Naive thymus-derived CD4-positive, alpha-beta T cell (primary cell): Measurements from ENCODE around the gene FHIT. TPM values are rescaled to one million over a fixed set of nuclear protein-coding genes. Genes with fewer than 3 reads are reported as not detected.

ENCODE experiments used
- ATAC-seq: fragments of 150-1000 bp; cut with Tn5 transposase; 2 replicates; pipeline ENCODE4 v1.10.0; 2021; ENCODE audit warnings: mild to moderate bottlenecking, moderate library complexity
- CTCF ChIA-PET: fragments of 350-600 bp; sonication (Branson Sonifier 250); formaldehyde crosslinking; loops from one replicate; lab custom pipeline; 2021; ENCODE audit warnings: antibody characterized with exemption; lab: Charles Lee
- POLR2A ChIA-PET: fragments of 350-600 bp; sonication (Branson Sonifier 250); formaldehyde crosslinking; loops from one replicate; lab custom pipeline; 2021; ENCODE audit warnings: antibody characterized with exemption, inconsistent platforms; lab: Charles Lee
- DNase-seq, 9 donors: peaks; one replicate each; pipeline versions ENCODE4 v3.0.0 to v3.0.0-alpha.2; 2020 to 2022; ENCODE audit warnings: mixed read lengths in 1 of 9
- H3K27ac ChIP-seq: one replicate; pipeline ENCODE4 v1.7.0; 2013; ENCODE audit warnings: mild to moderate bottlenecking, low read depth, low read length, moderate library complexity
- H3K27me3 ChIP-seq, 2 donors: one replicate each; pipeline ENCODE4 v1.7.0; 2013; ENCODE audit warnings: low read length in 2 of 2, mild to moderate bottlenecking in 2 of 2, moderate library complexity in 2 of 2; ENCODE audit not compliant: control insufficient read depth in 2 of 2, insufficient read depth in 2 of 2
- H3K36me3 ChIP-seq, 3 experiments: 1 replicate in 2 of 3; 2 replicates in 1 of 3; pipeline ENCODE4 v1.7.0; 2013; ENCODE audit warnings: low read length in 3 of 3, mild to moderate bottlenecking in 3 of 3, moderate library complexity in 1 of 3; ENCODE audit not compliant: insufficient read depth in 3 of 3, control insufficient read depth in 2 of 3
- H3K4me1 ChIP-seq, 2 donors: one replicate each; pipeline ENCODE4 v1.7.0; 2013; ENCODE audit warnings: low read length in 2 of 2, mild to moderate bottlenecking in 2 of 2, moderate library complexity in 1 of 2; ENCODE audit not compliant: control insufficient read depth in 2 of 2, insufficient read depth in 2 of 2
- H3K4me3 ChIP-seq: 2 replicates; pipeline ENCODE4 v1.7.0; 2013; ENCODE audit warnings: mild to moderate bottlenecking, low read length
- H3K9me3 ChIP-seq, 3 experiments: 1 replicate in 2 of 3; 2 replicates in 1 of 3; pipeline ENCODE4 v1.7.0; 2013; ENCODE audit warnings: low read length in 3 of 3; ENCODE audit not compliant: control insufficient read depth in 2 of 3
- H3K27ac Mint-ChIP-seq, 9 donors: one replicate each; pipeline ENCODE4 v1.8.0; 2020 to 2022; ENCODE audit warnings: mixed read lengths in 9 of 9, mild to moderate bottlenecking in 8 of 9, moderate library complexity in 5 of 9, inconsistent platforms in 2 of 9
- H3K27me3 Mint-ChIP-seq, 5 donors: one replicate each; pipeline ENCODE4 v1.8.0; 2021 to 2022; ENCODE audit warnings: mixed read lengths in 5 of 5, mild to moderate bottlenecking in 1 of 5
- H3K36me3 Mint-ChIP-seq, 5 donors: one replicate each; pipeline ENCODE4 v1.8.0; 2020 to 2022; ENCODE audit warnings: mixed read lengths in 5 of 5, mild to moderate bottlenecking in 3 of 5, inconsistent platforms in 1 of 5
- H3K4me1 Mint-ChIP-seq, 7 donors: one replicate each; pipeline ENCODE4 v1.8.0; 2020 to 2022; ENCODE audit warnings: mixed read lengths in 7 of 7, mild to moderate bottlenecking in 3 of 7, inconsistent platforms in 1 of 7
- H3K4me3 Mint-ChIP-seq, 10 donors: one replicate each; pipeline ENCODE4 v1.8.0; 2020 to 2022; ENCODE audit warnings: mild to moderate bottlenecking in 10 of 10, mixed read lengths in 10 of 10, moderate library complexity in 6 of 10, inconsistent platforms in 2 of 10
- H3K9me3 Mint-ChIP-seq, 11 donors: one replicate each; pipeline ENCODE4 v1.8.0; 2020 to 2022; ENCODE audit warnings: mixed read lengths in 11 of 11, mild to moderate bottlenecking in 4 of 11, inconsistent platforms in 1 of 11, moderate library complexity in 1 of 11
- intact Hi-C, 2 donors: fragments of 100-400 bp; cut with micrococcal nuclease; formaldehyde crosslinking; loops; one replicate each; pipeline ENCODE4 v1.15.1; 2023
- polyA plus RNA-seq, 2 donors: library from polyadenylated mRNA; unstranded; fragments of 300-500 nt; fragmentation: Illumina TruSeq; gene quantifications; one replicate each; pipeline ENCODE4 v1.2.3, GENCODE V29; 2021
- total RNA-seq, 6 experiments: library from RNA in 5 of 6; stranded (reverse) in 5 of 6; gene quantifications; 1 replicate in 5 of 6; 2 replicates in 1 of 6; pipeline ENCODE4 v1.2.3 and lab custom pipeline; 2021 to 2026

The FHIT gene
- total and polyA plus RNA-seq, 7 experiments from 2014 or later = 51.2 to 230 (median 152) TPM

GRCh38 chr3:59762941-59763340, 1488.3 kb downstream of the FHIT start:
- Mint-ChIP-seq H3K27ac (peak overlapping the region in 4 of 9 donors; percentile 1 to 20 (median 6)), H3K9me3 (peaks cover 0 to 2% (median 0%) of the 10 kb centered on the region in 11 donors)
- no peak overlapping the region for H3K27ac ChIP-seq

GRCh38 chr3:59759298-59760031, 1491.8 kb downstream of the FHIT start:
- ATAC-seq = no peak
- Histone ChIP-seq H3K27me3 (no peaks in the 10 kb centered on the region), H3K4me1 (peaks cover 0 to 72% of the 10 kb centered on the region in 2 donors), H3K36me3 (no peaks in the 10 kb centered on the region), H3K4me3 (no peak overlapping the region), H3K27ac (no peak overlapping the region), H3K9me3 (no peaks in the 10 kb centered on the region)
- Mint-ChIP-seq H3K4me3 (peak overlapping the region in 6 of 10 donors; percentile 5 to 69 (median 18)), H3K9me3 (peaks cover 0 to 2% (median 0%) of the 10 kb centered on the region in 11 donors), H3K4me1 (peaks cover 39 to 100% (median 98%) of the 10 kb centered on the region in 7 donors), H3K36me3 (peaks cover 0 to 16% (median 6%) of the 10 kb centered on the region in 5 donors), H3K27me3 (no peaks in the 10 kb centered on the region), H3K27ac (peak overlapping the region in 7 of 9 donors; percentile 0 to 68 (median 16))
- ChIA-PET CTCF (no interaction called here), POLR2A (interaction anchor here (1.3 kb wide), 1 partner anchor 13 kb away, joined by 3 read pairs; no protein-coding TSS in a partner anchor)
- intact Hi-C loops = no loop called here
- DNase-seq = no peak

More at GRCh38 chr3:59762941-59763340, 1488.3 kb downstream of the FHIT start:
- H3K36me3 Mint-ChIP-seq = peaks cover 0 to 27% (median 20%) of the 10 kb centered on the region in 5 donors
- intact Hi-C loops = no loop called here
- POLR2A ChIA-PET = no interaction called here
- peaks cover 30 to 98% (median 87%) of the 10 kb centered on the region in 7 donors for H3K4me1 Mint-ChIP-seq
- Histone ChIP-seq H3K9me3 (no peaks in the 10 kb centered on the region), H3K4me3 (no peak overlapping the region), H3K36me3 (no peaks in the 10 kb centered on the region), H3K27me3 (no peaks in the 10 kb centered on the region), H3K4me1 (peaks cover 0 to 43% of the 10 kb centered on the region in 2 donors)
- DNase-seq (no peak), ATAC-seq (no peak)
- H3K4me3 Mint-ChIP-seq = peak overlapping the region in 2 of 10 donors; percentile 13 to 49
- H3K27me3 Mint-ChIP-seq = no peaks in the 10 kb centered on the region
- CTCF ChIA-PET = interaction anchor here (1.0 kb wide), 1 partner anchor 15 kb away, joined by 4 read pairs; no protein-coding TSS in a partner anchor

- peaks cover 0 to 20% (median 4%) of the 10 kb centered on the region in 5 donors for H3K36me3 Mint-ChIP-seq
- peaks cover 0 to 80% of the 10 kb centered on the region in 2 donors for H3K4me1 ChIP-seq
- DNase-seq = no peak
- peak overlapping the region in 3 of 9 donors; percentile 0 to 68 (median 65) for H3K27ac Mint-ChIP-seq
- H3K4me3 ChIP-seq = no peak overlapping the region
- peak overlapping the region in 5 of 10 donors; percentile 5 to 69 (median 14) for H3K4me3 Mint-ChIP-seq
- H3K9me3 Mint-ChIP-seq = peaks cover 0 to 1% (median 0%) of the 10 kb centered on the region in 11 donors
- no peaks in the 10 kb centered on the region for H3K27me3 ChIP-seq
- H3K4me1 Mint-ChIP-seq = peaks cover 44 to 100% (median 98%) of the 10 kb centered on the region in 7 donors
- intact Hi-C loops = no loop called here
- H3K27ac ChIP-seq = no peak overlapping the region
- H3K36me3 ChIP-seq = no peaks in the 10 kb centered on the region
- ATAC-seq = no peak
- CTCF ChIA-PET = no interaction called here
- H3K27me3 Mint-ChIP-seq = no peaks in the 10 kb centered on the region
- H3K9me3 ChIP-seq = no peaks in the 10 kb centered on the region
- POLR2A ChIA-PET = interaction anchor here (1.3 kb wide), 1 partner anchor 14 kb away, joined by 3 read pairs; no protein-coding TSS in a partner anchor
Observed at GRCh38 chr3:59758672-59759071, 1492.6 kb downstream of the FHIT start.

GRCh38 chr3:59756934-59757333, 1494.3 kb downstream of the FHIT start:
- Mint-ChIP-seq H3K9me3 (peaks cover 0 to 5% (median 0%) of the 10 kb centered on the region in 11 donors), H3K27me3 (no peaks in the 10 kb centered on the region), H3K4me1 (peaks cover 44 to 100% (median 95%) of the 10 kb centered on the region in 7 donors), H3K36me3 (peaks cover 8 to 23% (median 16%) of the 10 kb centered on the region in 5 donors), H3K27ac (peak overlapping the region in 6 of 9 donors; percentile 3 to 64 (median 25)), H3K4me3 (peak overlapping the region in 5 of 10 donors; percentile 11 to 69 (median 29))
- no peak overlapping the region for H3K27ac ChIP-seq
- peaks cover 0 to 82% of the 10 kb centered on the region in 2 donors for H3K4me1 ChIP-seq
- no peak overlapping the region for H3K4me3 ChIP-seq
- CTCF ChIA-PET = no interaction called here
- POLR2A ChIA-PET = interaction anchor here (1.3 kb wide), 1 partner anchor 16 kb away, joined by 4 read pairs; no protein-coding TSS in a partner anchor
- ATAC-seq = no peak
- no peaks in the 10 kb centered on the region for H3K27me3 ChIP-seq
- intact Hi-C loops = no loop called here
- peak in 1 of 9 donors; percentile 17 for DNase-seq
- H3K9me3 ChIP-seq = no peaks in the 10 kb centered on the region
- H3K36me3 ChIP-seq = peaks cover 0 to 5% (median 0%) of the 10 kb centered on the region in 3 experiments

- H3K4me1 Mint-ChIP-seq = peaks cover 40 to 97% (median 78%) of the 10 kb centered on the region in 7 donors
- H3K27ac Mint-ChIP-seq = peak overlapping the region in 7 of 9 donors; percentile 32 to 76 (median 64)
- intact Hi-C loops = loop anchor here in 1 of 2 donors (2.0 kb wide), 1 partner anchor 18 kb away; no protein-coding TSS in a partner anchor
- no peaks in the 10 kb centered on the region for H3K27me3 Mint-ChIP-seq
- ATAC-seq (no peak), DNase-seq (no peak)
- ChIA-PET CTCF (no interaction called here), POLR2A (no interaction called here)
- Histone ChIP-seq H3K4me1 (peaks cover 0 to 60% of the 10 kb centered on the region in 2 donors), H3K4me3 (no peak overlapping the region), H3K27ac (no peak overlapping the region), H3K27me3 (no peaks in the 10 kb centered on the region), H3K9me3 (no peaks in the 10 kb centered on the region), H3K36me3 (peaks cover 0 to 9% (median 0%) of the 10 kb centered on the region in 3 experiments)
- peaks cover 23 to 40% (median 39%) of the 10 kb centered on the region in 5 donors for H3K36me3 Mint-ChIP-seq
- peaks cover 0 to 8% (median 0%) of the 10 kb centered on the region in 11 donors for H3K9me3 Mint-ChIP-seq
- peak overlapping the region; percentile 21 to 77 (median 53) for H3K4me3 Mint-ChIP-seq
Observed at GRCh38 chr3:59754456-59755129, 1496.7 kb downstream of the FHIT start.

- Mint-ChIP-seq H3K27ac (peak overlapping the region in 7 of 9 donors; percentile 28 to 76 (median 58)), H3K27me3 (no peaks in the 10 kb centered on the region), H3K4me1 (peaks cover 38 to 92% (median 73%) of the 10 kb centered on the region in 7 donors), H3K36me3 (peaks cover 23 to 46% (median 44%) of the 10 kb centered on the region in 5 donors), H3K4me3 (peak overlapping the region in 9 of 10 donors; percentile 21 to 77 (median 56)), H3K9me3 (peaks cover 0 to 8% (median 0%) of the 10 kb centered on the region in 11 donors)
- Histone ChIP-seq H3K4me1 (peaks cover 0 to 54% of the 10 kb centered on the region in 2 donors), H3K9me3 (no peaks in the 10 kb centered on the region), H3K36me3 (peaks cover 0 to 16% (median 0%) of the 10 kb centered on the region in 3 experiments), H3K27me3 (no peaks in the 10 kb centered on the region), H3K4me3 (no peak overlapping the region), H3K27ac (no peak overlapping the region)
- no peak for DNase-seq
- ChIA-PET POLR2A (interaction anchor here (0.6 kb wide), 1 partner anchor 120 kb away, joined by 3 read pairs; no protein-coding TSS in a partner anchor), CTCF (no interaction called here)
- ATAC-seq = no peak
- intact Hi-C loops = loop anchor here in 1 of 2 donors (1.0 to 2.0 kb wide), 2 partner anchors 10 to 19 kb away; no protein-coding TSS in a partner anchor
Observed at GRCh38 chr3:59753808-59754450, 1497.3 kb downstream of the FHIT start.
